BE2C (cell line): ENCODE results near the gene FETUB.

Experiments
- DNase-seq: peaks from one replicate; pipeline ENCODE4 v3.0.0-alpha.2; 2020
- H3K27me3 ChIP-seq: fragments of 250-450 bp; sonication (Bioruptor Pico); 2 replicates; pipeline ENCODE4 v1.5.1; 2020; ENCODE audit warnings: mild to moderate bottlenecking
- H3K36me3 ChIP-seq: fragments of 250-450 bp; sonication (Bioruptor Pico); 2 replicates; pipeline ENCODE4 v1.5.1; 2020; ENCODE audit warnings: mild to moderate bottlenecking
- H3K4me1 ChIP-seq: fragments of 250-450 bp; sonication (Bioruptor Pico); 2 replicates; pipeline ENCODE4 v1.5.1; 2020
- H3K4me3 ChIP-seq: 2 replicates; pipeline ENCODE4 v1.5.1; 2011; ENCODE audit warnings: low read depth, low read length
- H3K9me3 ChIP-seq: fragments of 250-450 bp; sonication (Bioruptor Pico); 2 replicates; pipeline ENCODE4 v1.5.1; 2020
- CTCF ChIP-seq: IDR thresholded peaks from 2 replicates; pipeline ENCODE4 v1.5.1; 2012; ENCODE audit warnings: mild to moderate bottlenecking, low read depth, low read length

Gene FETUB

GRCh38 chr3:186669378-186670084, 29.3 kb downstream of the FETUB start:
- Histone ChIP-seq H3K4me3 (no peak overlapping the region), H3K4me1 (no peaks in the 10 kb centered on the region), H3K27me3 (peaks cover 49% of the 10 kb centered on the region), H3K9me3 (no peaks in the 10 kb centered on the region), H3K36me3 (no peaks in the 10 kb centered on the region)
- no peak for DNase-seq
- TF ChIP-seq CTCF = no peak

- TF ChIP-seq CTCF = no peak
- Histone ChIP-seq H3K4me1 (no peaks in the 10 kb centered on the region), H3K27me3 (peaks cover 50% of the 10 kb centered on the region), H3K36me3 (no peaks in the 10 kb centered on the region), H3K9me3 (no peaks in the 10 kb centered on the region), H3K4me3 (no peak overlapping the region)
- no peak for DNase-seq
Measured at GRCh38 chr3:186670155-186670554, 30.0 kb downstream of the FETUB start.

GRCh38 chr3:186671051-186671450, 30.9 kb downstream of the FETUB start:
- no peaks in the 10 kb centered on the region for H3K4me1 ChIP-seq
- TF ChIP-seq CTCF = no peak
- no peaks in the 10 kb centered on the region for H3K9me3 ChIP-seq
- no peak for DNase-seq
- H3K27me3 ChIP-seq = peaks cover 49% of the 10 kb centered on the region
- H3K4me3 ChIP-seq = no peak overlapping the region
- no peaks in the 10 kb centered on the region for H3K36me3 ChIP-seq

- Histone ChIP-seq H3K4me1 (no peaks in the 10 kb centered on the region), H3K9me3 (no peaks in the 10 kb centered on the region)
- no peak for TF ChIP-seq CTCF
Measured at GRCh38 chr3:186678604-186679003, 38.4 kb downstream of the FETUB start.

DNA sequence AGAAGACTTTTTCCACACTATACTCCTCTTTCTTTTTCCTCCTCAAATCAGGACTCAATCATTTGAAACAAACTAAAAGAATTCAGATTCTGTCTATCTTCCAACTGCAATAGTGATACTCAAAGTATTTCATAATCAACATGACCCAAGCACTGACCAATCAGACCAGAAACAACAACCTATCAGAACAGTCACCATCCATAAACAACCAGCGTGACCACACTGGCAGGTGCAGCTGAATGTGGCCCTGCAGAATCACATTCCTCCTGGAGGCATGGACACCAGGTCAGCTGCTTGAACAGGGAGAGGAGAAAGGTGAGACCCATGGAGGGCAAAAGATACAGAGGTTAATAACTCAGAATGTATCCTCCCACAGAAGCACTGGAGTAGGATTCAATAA, 39.0 kb downstream of the FETUB start:
- Histone ChIP-seq H3K9me3 (no peaks in the 10 kb centered on the region), H3K36me3 (no peaks in the 10 kb centered on the region), H3K27me3 (peaks cover 43% of the 10 kb centered on the region), H3K4me3 (no peak overlapping the region), H3K4me1 (no peaks in the 10 kb centered on the region)
- DNase-seq = no peak
- no peak for TF ChIP-seq CTCF

More at GRCh38 chr3:186678604-186679003, 38.4 kb downstream of the FETUB start:
- DNase-seq = no peak
- Histone ChIP-seq H3K27me3 (peaks cover 48% of the 10 kb centered on the region), H3K36me3 (no peaks in the 10 kb centered on the region), H3K4me3 (no peak overlapping the region)

- H3K9me3 ChIP-seq = no peaks in the 10 kb centered on the region
- H3K4me3 ChIP-seq = no peak overlapping the region
- TF ChIP-seq CTCF = no peak
- DNase-seq = no peak
- no peaks in the 10 kb centered on the region for H3K4me1 ChIP-seq
- H3K36me3 ChIP-seq = no peaks in the 10 kb centered on the region
- peaks cover 32% of the 10 kb centered on the region for H3K27me3 ChIP-seq
Measured at GRCh38 chr3:186680869-186681268, 40.7 kb downstream of the FETUB start.
